Measurements from ENCODE around the gene SMC1B.

- no peak for TF ChIP-seq CTCF (IDR thresholded peaks at IDR 0.05)
- TF ChIP-seq EP300 (IDR thresholded peaks at IDR 0.05; ENCODE audit: low read depth): no peak
- no peak for TF ChIP-seq POLR2A (IDR thresholded peaks at IDR 0.05)
Observed at GRCh38 chr22:45319324-45319685, 94.1 kb downstream of the SMC1B start.

Measured in transverse colon (tissue), 3 donors.